ENCODE results near the gene PRKCE.

DNA sequence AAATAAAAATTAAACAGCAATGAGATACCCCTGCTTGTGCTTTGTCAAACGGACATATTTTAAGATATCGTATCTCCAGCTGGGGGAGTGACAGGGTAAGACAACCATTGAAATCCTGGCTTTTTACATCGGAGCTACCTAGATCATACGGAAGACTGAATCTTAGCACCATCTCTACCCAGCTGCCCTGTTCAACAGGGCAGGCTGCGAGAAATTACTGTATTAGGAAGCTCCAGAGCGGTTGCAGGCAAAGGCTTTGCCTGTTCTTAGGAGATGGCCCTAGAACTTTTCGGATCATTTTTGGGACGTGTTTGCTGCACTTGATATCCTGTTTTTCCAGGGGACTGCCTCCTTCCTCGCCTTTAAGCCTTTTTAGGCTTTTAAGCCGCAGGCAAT lies 2.0 kb upstream of the PRKCE start:
- TF ChIP-seq, protein P1, sequence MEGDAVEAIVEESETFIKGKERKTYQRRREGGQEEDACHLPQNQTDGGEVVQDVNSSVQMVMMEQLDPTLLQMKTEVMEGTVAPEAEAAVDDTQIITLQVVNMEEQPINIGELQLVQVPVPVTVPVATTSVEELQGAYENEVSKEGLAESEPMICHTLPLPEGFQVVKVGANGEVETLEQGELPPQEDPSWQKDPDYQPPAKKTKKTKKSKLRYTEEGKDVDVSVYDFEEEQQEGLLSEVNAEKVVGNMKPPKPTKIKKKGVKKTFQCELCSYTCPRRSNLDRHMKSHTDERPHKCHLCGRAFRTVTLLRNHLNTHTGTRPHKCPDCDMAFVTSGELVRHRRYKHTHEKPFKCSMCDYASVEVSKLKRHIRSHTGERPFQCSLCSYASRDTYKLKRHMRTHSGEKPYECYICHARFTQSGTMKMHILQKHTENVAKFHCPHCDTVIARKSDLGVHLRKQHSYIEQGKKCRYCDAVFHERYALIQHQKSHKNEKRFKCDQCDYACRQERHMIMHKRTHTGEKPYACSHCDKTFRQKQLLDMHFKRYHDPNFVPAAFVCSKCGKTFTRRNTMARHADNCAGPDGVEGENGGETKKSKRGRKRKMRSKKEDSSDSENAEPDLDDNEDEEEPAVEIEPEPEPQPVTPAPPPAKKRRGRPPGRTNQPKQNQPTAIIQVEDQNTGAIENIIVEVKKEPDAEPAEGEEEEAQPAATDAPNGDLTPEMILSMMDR (conservative IDR thresholded peaks at IDR 0.05), result no peak; the same call in 1 of the 2 replicates
- no peak for TF ChIP-seq EZH2 (IDR thresholded peaks at IDR 0.05; ENCODE audit: low read depth)
